ENCODE data around the gene RIN3.

The RIN3 gene

DNA sequence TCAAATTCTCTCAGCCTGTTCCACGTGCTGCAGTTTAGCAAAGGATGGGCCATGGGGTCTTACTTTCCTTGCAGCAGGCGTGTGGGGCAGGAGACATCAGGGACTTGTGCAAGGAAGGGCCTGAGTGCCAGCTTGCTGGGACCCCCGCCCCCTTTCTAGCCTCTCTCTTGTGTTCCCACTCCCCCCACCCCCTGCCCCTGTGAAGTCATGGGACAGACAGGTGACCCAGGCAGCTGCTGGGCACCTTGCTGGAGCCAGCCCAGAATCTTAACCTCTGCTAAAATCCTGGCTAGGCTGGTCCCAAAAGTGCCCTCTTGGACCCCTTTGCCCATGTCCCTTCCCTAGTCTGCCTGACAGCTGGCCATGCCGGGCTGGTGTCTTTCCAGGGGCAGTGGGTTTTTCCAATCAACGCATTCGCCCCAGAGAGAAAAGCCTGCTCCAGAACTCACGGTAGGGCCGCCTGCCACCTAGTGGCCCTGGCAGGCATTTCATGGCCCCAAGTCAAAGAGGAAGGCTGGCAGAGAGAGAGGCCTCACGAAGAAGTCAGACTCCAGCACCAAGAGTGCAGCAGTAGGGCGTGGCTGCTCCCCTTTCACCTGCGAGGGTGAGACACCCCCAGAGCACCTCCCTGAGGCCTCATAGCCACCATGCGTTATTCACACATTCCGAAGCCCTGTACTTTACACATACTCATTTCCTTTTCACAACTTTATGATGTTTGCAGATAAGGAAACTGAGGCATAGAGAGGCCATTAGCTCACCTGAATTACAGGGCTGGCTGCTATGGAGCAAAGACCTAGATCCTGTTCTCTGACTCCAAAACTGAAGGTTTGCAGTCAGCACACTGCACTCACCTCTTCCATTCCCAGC, 167.4 kb downstream of the RIN3 start:
- DNase-seq: peak; percentile 77
- H3K27ac Mint-ChIP-seq: no peak overlapping the region
- no peaks in the 10 kb centered on the region for H3K4me1 Mint-ChIP-seq
- no peak overlapping the region for H3K4me3 Mint-ChIP-seq
- peaks cover 13% of the 10 kb centered on the region for H3K27me3 Mint-ChIP-seq (ENCODE audit: low read depth, poor library complexity)
- H3K9me3 Mint-ChIP-seq: no peaks in the 10 kb centered on the region
- TF ChIP-seq, protein P1, sequence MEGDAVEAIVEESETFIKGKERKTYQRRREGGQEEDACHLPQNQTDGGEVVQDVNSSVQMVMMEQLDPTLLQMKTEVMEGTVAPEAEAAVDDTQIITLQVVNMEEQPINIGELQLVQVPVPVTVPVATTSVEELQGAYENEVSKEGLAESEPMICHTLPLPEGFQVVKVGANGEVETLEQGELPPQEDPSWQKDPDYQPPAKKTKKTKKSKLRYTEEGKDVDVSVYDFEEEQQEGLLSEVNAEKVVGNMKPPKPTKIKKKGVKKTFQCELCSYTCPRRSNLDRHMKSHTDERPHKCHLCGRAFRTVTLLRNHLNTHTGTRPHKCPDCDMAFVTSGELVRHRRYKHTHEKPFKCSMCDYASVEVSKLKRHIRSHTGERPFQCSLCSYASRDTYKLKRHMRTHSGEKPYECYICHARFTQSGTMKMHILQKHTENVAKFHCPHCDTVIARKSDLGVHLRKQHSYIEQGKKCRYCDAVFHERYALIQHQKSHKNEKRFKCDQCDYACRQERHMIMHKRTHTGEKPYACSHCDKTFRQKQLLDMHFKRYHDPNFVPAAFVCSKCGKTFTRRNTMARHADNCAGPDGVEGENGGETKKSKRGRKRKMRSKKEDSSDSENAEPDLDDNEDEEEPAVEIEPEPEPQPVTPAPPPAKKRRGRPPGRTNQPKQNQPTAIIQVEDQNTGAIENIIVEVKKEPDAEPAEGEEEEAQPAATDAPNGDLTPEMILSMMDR (IDR thresholded peaks at IDR 0.05): peak; percentile 95
- H3K36me3 Mint-ChIP-seq (ENCODE audit: low read depth): no peaks in the 10 kb centered on the region

DNA sequence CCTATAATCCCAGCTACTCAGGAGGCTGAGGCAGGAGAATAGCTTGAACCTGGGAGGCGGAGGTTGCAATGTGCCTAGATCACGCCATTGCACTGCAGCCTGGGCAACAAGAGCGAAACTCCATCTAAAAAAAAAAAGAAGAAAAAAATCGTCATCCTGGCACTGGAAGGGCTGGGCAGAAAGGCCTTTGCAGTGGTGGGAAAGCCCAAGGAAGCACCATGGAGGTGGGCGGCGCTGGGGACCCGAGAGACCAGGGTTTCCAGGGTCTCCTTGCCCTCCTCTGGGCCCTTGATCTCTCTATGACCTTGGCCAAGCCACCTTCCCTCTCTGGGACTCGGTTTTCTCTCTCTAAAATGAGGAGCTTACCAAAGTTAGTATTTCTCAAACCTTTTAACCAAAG, 169.5 kb downstream of the RIN3 start:
- no peak overlapping the region for H3K27ac Mint-ChIP-seq
- H3K4me3 Mint-ChIP-seq: no peak overlapping the region
- peaks cover 28% of the 10 kb centered on the region for H3K27me3 Mint-ChIP-seq (ENCODE audit: low read depth, poor library complexity)
- no peak for DNase-seq
- no peaks in the 10 kb centered on the region for H3K9me3 Mint-ChIP-seq
- TF ChIP-seq, protein P1 (IDR thresholded peaks at IDR 0.05): no peak
- H3K4me1 Mint-ChIP-seq: no peaks in the 10 kb centered on the region
- H3K36me3 Mint-ChIP-seq (ENCODE audit: low read depth): no peaks in the 10 kb centered on the region

DNA sequence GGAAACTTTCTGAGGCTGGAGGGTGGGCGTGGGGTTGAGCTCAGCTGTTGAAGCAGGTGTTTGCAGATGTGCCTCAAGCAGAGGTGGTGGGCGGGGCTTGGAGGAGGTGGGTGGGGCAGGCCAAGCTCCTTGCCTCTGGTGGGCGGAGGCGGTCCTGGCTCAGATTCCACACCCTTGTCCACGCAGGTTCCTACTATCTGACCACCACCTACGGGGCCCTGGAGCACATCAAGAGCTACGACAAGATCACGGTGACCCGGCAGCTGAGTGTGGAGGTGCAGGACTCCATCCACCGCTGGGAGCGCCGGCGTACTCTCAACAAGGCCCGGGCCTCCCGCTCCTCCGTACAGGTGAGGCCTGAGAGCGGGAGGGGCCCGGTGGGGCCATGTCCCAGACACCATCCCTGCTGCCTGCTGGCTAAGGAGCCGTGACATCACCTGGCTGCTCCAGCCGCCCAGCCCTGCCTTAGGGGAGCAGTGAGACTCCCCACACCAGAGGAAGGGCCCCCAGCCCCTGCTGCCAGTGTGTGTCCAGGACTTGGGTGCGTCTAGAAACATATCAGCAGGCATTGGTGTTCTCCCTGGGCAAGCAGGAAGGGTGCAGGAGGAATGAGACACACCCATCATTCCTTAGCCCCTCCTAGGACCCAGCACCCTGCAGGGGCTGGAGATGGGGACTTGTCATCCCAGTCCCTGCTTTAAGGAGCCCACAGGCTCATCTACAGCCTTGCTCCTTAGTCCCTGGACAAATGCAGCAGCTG, 171.4 kb downstream of the RIN3 start:
- no peak overlapping the region for H3K27ac Mint-ChIP-seq
- DNase-seq: peak; percentile 40
- peaks cover 45% of the 10 kb centered on the region for H3K27me3 Mint-ChIP-seq (ENCODE audit: low read depth, poor library complexity)
- TF ChIP-seq, protein P1 (IDR thresholded peaks at IDR 0.05): no peak
- no peak overlapping the region for H3K4me3 Mint-ChIP-seq
- H3K9me3 Mint-ChIP-seq: no peaks in the 10 kb centered on the region
- H3K4me1 Mint-ChIP-seq: no peaks in the 10 kb centered on the region
- H3K36me3 Mint-ChIP-seq (ENCODE audit: low read depth): no peaks in the 10 kb centered on the region

DNA sequence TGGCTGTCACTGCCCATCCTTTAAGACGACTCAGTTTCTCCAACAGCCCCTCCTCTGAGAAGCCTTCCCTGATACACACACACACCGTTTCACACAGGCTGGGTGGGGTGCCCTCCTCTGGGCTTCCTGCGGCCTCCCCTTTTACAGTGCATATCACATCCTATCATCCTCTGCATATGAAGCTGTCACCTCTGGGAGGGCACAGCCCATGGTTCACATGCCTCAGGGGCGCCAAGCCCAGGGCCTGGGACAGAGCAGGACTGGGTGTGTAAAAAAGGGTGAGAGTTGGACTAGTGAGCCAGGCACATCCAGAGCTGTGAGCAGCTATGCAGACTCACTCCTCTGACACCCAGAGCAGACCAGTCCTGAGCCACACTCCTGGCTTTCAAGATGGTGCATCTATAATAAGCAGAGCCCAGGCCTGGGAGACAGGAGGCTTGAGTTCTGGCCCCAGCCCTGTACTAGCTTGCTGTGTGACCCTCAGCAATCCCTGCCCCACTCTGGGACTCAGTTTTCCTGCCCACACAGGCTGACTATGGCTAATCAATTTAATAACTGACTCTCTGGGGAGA, 172.3 kb downstream of the RIN3 start:
- no peaks in the 10 kb centered on the region for H3K36me3 Mint-ChIP-seq (ENCODE audit: low read depth)
- H3K27ac Mint-ChIP-seq: no peak overlapping the region
- DNase-seq: no peak
- H3K9me3 Mint-ChIP-seq: no peaks in the 10 kb centered on the region
- no peak overlapping the region for H3K4me3 Mint-ChIP-seq
- peaks cover 54% of the 10 kb centered on the region for H3K27me3 Mint-ChIP-seq (ENCODE audit: low read depth, poor library complexity)
- no peaks in the 10 kb centered on the region for H3K4me1 Mint-ChIP-seq
- TF ChIP-seq, protein P1 (IDR thresholded peaks at IDR 0.05): no peak

DNA sequence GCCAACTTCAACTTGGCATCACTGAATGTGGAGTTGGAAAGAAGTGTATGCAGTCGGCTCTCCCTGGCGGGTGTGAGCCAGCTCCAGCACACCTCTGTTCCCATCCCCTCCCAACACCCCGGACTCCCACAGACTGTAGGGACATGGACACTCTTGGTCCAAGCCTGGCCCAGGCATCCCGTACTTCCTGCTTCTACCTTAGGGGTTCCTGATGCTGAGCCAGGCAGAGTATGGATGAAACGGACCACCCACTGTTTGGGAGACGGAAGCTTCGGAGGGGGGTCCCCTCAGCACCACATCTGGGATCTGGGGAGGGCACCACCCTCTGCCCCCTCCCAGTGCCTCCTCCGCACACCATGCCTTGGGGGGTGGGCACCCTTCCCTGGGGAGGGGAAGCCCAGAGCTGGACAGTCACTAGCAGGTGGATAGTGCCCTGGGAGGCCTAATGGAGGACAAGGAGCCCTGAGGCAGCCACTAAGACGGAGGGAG, 172.9 kb downstream of the RIN3 start:
- H3K36me3 Mint-ChIP-seq (ENCODE audit: low read depth): no peaks in the 10 kb centered on the region
- H3K4me3 Mint-ChIP-seq: no peak overlapping the region
- H3K4me1 Mint-ChIP-seq: no peaks in the 10 kb centered on the region
- peaks cover 51% of the 10 kb centered on the region for H3K27me3 Mint-ChIP-seq (ENCODE audit: low read depth, poor library complexity)
- TF ChIP-seq, protein P1 (IDR thresholded peaks at IDR 0.05): no peak
- H3K9me3 Mint-ChIP-seq: no peaks in the 10 kb centered on the region
- H3K27ac Mint-ChIP-seq: no peak overlapping the region
- no peak for DNase-seq
